Left kidney (tissue), 2 donors: Measurements from ENCODE around the gene POLG. TPM values are rescaled to one million over a fixed set of nuclear protein-coding genes. Genes with fewer than 3 reads are reported as not detected.

ENCODE experiments used
- DNase-seq: peaks from one replicate; pipeline ENCODE4 v3.0.0-alpha.2; 2013
- polyA plus RNA-seq: library from polyadenylated mRNA; unstranded; fragments of 120-200 nt; gene quantifications from one replicate; pipeline ENCODE4 v1.2.1, GENCODE V29; 2013; ENCODE audit not compliant: insufficient read length

POLG gene
- polyA plus RNA-seq, 1 donor: 54.9 TPM

DNA sequence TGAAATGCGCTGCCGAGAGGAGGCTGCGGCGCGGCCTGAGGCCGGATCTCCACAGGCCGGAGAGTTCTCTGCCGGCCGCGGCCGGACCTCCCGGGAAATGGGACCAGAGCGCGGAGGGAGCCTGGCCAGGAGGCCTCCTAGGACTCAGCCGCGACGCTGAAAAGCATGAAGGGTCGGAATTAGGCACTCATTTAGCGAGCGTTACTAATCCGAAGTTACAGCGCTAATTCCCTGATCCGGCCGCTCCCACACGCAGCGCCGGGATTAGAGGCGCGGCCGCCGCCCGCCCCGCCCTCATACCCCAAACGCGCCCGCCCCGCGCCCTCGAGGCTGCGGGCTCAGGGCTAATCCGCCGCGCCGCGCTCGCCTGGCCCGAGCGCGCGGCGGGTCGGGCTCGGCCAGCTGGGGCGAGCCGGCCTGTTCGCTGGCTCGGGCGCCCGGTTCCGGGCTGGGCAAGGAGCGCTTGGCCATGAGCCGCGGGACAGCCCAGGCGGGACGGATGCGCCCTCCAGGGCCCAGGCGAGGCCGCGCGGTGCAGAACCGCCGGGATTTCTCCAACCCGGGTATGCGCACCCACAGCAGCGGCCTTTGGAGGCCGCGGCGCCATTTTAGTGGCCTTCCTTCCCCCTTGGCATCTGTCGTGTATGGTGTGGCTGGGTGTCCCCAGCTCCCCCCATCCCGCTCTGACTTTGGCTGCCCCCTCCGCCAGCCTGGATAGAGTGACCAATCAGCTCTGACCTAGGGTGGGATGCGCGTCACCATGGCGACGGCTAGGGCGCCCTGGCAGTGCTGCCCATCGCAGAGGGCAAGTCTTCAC is 36.8 kb upstream of the POLG start:
- no peak for DNase-seq

DNA sequence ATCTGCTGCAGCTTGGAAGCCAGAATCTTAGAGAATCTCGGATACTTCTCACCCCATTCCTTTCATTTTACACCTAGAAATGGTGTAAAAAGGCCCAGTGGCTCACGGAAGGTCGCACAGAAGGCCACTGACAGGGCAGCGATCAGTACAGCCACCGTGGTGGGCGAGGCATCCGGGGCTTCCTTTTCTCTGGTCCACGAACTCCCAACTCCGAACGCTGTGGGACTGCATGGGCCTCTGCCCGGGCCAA is 36.3 kb upstream of the POLG start:
- DNase-seq: no peak

DNA sequence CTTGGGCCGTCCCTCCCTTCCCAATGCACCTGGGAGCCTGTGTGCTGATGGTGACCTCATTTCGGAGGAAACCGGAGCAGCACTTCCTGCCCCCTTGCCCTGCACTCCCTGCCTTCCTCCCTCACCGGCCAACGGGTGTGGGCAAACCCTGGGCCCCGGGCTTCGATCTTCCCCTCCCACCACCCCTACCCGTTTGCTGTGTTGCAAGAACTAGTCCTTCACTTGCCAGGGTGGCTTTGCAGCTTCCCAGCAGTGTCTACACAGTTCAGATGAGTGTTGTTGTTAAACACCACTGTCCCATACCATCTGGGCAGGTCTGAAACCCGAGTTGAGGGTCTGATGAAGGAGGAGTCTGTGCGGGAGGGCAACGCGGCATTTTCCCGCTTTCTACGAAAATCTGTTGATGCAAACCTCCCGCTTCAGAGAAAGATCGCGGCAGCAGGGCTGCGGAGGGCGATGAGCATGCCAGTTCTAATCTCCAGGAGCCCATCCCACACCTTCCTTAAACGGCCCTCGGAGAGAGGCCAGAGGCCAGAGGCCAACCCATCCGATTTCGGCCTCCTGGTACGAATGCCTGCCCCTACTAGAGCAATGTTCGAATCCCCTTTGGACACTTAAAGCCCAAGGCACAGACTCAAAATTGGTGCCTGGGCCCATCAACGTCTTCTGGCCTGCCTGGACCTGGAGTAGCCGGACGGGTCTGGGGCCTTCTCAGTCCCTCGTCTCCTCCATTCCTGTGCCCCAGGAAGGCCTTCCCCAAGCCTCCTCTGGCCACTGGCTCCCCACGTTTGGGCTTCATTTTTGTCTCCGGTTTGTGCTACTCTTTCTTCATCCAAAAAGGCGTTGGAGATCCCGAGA is 35.7 kb upstream of the POLG start:
- no peak for DNase-seq

DNA sequence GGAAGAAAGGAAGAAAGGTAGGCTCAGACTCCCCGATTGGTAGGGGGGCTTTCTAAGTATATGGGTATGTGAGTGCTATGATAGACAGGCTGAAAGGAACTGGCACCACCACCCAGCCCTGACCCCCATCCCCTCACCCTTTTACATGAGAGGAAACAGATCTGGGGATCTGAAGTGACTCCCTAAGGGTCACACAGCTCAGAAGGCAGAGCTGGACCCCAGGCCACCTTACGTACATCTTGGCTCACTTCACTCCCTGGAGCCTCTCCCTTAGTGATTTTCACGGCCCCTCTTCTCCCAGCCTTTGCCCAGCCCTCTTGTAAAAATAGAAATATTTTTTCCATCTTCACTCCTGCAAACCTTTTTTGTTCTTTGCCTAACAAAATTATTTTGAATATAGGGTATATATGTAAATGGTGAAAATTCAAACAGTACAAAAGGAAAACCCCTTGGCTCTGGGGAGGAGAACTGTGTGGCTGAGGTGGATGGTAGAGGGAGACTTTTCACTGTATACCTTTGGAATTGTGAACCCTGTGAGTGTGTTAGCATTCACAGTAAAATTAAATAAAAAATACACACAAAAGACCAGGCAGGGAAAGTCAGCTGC is 34.8 kb upstream of the POLG start:
- DNase-seq: no peak

DNA sequence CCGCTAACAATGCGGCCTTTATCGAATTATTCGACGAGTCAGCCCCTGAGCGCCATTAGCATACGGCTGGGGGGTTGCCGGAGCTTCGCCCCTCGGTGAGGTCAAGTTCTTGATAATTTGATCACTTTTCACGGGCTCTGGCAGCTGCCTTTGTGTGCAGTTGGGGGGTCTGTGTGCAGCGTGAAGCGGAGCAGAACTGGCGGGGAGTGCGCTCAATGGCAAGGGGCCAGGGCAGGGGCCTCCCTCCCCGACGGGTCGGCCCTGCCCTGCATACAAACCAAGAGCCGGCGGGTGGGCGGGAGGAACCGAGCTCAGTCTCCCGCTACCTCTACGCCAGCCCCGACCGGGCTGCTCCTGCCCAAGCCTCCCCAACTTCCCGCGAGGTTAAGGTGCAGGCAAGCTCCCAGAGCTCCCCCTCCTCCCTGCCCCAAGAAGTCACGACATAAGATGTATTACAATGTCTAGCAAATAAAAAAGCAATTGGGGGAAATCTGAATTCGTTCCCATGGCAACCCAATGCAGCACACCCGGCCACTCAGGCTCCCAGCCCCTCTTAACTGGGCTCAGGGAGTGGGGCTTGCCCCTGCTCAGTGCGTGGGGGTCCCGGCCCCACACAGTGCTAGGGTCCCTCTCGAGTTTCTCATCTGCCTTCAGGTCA is 34.1 kb upstream of the POLG start:
- no peak for DNase-seq

DNA sequence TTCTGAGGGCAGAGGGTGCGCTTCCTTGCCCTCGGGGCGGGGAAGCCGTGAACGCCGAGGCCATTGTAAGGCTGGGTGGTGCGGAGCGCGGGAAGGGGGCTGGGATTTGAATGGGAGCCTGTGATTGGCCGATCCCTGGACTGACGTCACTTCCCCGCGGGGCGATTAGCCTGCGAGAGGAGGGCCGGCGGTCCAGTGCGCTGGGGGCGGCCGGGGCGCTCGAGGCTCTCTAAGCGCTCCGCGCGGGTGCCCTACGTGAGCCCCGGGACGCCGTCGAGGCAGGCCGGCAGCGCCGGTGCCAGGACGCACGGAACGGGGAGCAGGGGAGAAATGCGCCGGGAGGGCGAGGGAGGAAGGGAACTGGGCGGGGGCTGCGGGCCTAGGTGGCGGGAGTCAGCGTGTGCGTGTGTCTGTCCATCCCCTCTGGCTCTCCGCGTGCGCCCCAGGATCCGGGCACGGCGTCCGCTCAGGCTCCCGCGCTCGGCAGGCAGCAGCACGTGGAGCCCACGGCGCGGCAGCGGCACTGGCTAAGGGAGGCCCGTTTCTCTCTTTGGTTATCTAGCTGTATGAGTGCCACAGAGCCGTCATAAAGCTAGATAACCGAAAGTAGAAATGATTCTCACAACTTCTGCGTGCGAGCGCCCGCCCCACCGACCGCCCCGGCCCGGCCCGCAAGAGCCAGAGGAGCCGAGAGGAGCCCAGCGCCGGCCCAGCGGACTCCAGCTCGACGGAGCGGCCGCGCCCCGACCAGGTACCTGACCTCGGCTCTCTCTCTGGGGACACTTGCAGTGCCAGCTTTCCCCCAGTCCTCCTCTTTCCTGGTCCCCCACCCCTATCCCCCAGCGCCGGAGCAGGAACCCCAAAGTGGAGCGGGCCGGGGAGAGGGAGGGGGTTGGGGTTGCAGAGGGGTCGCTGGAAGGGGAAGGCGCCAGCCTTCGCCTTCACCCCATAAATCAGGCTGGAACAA is 33.1 kb upstream of the POLG start:
- DNase-seq: peak; percentile 25

DNA sequence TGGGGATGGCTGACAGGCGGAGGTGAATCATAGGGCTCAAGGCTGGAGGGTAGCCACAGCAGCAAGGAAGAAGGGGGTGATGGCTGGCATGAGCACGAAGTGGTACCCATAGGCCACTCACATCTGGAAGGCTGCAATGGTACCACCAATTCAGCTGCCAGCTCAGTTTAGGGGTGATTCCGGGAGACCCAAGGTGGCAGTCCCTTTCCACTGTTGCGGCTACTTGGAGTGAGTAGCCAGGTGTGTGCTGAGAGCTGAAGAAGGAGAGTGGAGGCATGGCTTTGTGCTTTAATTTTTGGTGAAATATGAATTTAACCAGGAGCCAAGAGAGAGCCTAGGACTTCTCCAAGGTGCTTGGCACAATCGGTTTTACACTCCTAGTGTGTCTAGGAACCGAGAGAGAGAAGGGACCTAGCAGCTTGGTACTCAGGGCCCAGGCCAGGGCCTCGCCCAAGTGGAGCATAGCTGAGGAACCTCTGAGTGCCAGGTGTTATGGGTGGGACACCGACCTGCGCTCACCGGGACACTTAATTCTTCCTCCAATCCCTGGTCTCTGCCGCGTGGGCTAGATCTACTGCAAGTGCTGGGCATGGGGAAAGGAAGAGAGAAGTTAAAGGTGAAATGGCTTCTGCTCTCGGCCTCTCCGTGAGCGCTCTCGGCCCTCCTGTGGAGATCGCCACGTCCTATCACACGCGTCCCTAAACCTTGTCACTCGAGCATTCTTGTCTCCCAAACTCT is 32.2 kb upstream of the POLG start:
- DNase-seq: no peak

DNA sequence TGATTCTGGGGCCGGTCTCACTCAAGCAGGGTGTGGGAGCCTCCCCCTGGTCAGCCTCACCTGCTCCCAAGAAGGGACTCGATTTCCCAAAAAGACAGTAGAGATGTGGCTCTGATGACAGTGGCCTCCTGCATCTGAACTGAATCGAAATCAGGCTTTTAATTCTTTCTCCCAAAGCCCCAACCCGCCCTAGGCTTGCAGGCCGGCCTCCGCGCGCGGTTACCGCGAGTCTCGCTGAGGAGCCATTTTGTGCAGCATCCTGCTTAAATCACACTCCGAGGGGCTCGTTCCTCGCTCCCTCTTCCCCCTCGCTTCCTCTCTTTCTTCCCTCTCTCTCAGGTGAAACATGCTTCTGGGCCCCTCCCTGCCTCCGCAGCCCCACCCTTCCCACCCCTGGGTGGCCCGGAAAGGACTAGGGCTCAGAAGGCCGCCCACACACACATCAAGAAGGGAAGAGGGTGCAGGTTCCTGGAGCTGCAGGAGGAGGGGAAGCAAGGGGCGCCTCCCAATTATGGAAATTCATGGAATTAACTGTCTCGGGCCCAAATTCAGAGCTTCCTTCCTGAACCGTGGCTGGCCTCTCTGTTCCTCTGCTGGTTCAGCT is 30.9 kb upstream of the POLG start:
- no peak for DNase-seq

DNA sequence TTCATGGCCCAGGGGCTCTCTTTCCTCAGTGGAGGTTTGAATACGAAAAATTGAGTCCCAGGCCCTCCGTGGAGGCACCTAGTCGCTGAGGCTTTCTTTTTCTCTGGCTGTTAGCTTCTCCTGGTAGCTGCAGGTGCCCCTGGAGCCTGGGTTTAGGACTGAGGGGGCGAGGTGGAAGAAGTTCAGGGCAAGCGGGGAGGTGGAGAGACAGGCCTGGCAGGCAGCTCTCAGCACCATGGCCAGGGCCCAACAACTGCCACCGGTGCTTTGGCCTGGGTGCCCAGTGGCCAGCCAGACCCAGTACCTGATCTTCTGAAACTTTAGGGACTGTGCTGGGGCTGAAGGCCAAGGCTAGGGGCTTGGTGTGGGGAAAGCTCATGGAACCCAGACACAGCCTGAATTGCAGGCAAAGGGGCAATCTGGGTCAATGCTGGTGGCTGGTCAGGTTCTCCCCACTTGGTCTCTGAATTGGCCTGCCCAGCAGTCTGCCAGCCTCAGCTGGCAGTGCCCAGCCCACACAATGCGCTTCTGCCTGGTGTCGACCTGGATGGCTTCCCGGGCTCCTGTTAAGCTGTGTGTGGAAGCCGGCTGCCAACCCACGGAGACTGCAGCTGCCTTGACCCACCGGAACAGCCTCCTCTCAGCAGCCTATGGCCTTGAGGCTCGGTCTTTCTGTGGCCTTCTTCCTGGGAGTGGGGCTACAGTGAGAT is 30.3 kb upstream of the POLG start:
- DNase-seq: no peak

DNA sequence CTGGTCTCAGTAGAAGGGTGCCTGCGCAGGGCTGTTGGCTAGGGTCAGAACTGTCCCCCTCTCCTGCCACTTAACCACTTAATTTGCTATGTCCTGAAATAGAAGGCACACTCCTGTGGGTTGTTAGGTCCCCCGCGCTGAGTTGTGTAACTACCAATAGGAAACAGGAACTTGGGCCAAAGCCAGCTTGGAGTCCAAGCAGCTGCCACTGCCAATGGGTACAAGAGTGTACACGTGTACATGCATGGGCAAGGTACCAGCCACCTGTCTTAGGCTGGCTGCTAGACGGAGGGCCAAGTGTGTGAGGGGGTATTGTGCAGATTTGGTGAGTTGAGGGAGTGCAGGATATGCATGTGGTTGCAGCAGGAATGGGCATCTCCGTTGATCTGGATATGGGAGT is 29.7 kb upstream of the POLG start:
- no peak for DNase-seq

DNA sequence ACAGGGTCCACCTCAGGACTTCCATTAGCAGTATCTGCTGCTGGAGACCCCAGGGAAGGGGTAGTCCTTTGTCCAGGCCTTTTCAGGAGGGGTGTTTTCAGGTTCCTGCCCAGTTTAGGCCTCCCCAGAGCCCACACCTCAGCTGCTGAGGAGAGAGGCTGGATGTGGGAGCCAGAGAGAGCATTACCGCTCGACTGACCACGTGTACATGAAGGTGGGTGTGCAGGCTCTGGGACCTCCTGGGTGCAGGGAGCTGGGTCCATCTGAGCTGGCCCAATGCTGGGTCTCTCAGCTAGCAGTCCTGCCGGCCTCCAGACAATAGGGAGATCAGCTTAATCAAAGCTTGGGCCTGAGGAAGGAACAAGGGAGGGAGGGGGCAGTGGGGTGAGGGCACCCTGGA is 29.1 kb upstream of the POLG start:
- no peak for DNase-seq

DNA sequence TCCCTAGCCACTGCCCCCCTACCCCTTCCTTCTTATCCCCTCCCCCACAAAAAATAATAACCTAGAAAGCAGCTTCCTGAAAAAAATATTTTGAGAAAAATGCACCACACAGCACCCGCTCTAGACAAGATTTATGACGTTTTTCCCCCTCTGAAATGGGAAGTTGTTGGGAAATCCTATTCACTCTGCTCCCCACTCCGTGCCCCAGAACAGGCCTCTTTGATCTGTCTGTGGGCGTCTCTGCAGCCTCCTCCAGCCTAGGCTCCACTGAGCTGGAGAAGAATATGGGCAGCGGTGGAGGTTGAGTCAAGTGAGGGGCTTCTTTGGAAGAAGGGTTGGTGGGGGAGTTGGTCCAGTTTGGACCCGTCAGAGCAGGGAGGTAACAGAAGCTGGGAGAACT is 28.5 kb upstream of the POLG start:
- no peak for DNase-seq

DNA sequence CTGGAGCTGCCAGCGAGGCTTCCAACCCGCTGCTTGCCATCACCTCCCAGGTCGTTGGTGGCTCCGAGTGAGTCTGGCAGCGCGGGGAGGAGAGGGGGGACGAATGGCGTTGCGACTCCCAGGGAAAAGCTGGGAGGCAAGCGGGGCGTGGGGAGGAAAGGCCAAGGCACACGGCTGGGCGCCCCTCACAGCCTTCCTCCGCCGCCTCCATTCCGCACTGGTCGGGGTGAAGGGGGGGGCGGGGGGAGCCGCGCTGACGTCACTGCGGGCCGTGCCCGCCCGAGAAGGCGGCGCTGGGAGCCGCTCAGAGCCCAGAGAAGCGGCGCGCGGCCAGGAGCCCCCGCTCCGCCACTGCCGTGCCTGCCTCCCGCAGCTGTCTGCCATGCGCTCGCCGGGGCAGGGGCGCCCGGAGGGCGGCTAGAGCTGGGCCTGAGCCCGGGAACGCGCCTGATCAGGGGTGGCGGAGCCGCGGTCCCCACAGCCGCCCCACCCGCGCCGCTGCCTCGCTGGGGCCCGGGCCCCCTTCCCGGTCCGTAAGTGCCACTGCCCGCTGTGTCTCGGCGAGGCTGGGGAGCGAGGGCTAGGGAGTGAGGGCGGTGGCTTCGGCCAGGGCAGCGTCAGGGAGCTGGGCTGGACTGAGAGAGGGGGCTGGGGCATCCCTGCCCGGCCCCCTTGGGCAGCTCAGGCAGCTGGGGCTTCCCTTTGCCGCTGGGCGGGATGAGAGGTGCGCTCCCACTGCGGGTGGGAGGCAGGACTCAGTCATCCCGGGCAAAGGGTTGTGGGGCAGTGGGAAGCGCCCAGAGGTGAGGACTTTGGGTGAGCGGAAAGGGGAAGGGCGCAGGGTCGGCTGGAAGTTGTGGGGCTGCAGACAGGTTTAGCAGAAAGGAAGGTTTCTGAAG is 27.8 kb upstream of the POLG start:
- no peak for DNase-seq

DNA sequence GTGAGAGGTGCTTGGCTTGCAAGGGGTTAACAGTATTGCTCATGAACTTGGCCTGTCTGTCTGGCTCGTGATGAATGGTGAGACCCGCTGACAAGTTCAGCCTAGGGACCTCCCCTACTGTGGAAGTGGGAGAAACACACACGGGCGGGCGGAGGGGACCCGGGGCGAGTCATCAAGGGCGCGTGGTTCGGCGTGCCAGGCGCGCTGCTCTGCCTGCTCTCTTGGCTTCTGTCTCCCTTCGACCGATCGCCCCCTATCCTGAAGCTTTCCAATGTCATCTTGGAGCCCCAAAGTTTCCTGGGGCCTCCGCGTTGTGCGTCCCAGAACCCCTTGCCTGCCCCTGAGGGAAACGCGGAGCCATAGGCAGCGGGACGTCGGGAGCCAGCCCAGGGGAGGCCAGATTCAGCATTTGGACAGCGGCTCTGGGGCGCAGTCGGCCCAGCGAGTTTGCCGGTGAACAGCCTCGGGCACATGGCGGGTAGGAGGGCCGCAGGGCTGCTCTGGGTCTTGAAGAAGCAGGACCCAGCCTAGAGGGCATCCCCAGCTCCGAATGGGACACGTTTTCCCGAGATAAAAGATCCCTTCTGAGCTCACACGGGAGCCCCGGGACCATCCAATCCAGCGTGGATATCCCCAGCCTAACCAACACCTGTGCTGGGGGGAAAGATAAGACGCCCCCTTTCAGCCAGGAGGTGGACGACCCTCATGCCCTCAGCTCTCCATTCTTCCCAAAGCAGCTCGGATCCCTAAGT is 27.0 kb upstream of the POLG start:
- peak; percentile 75 for DNase-seq

DNA sequence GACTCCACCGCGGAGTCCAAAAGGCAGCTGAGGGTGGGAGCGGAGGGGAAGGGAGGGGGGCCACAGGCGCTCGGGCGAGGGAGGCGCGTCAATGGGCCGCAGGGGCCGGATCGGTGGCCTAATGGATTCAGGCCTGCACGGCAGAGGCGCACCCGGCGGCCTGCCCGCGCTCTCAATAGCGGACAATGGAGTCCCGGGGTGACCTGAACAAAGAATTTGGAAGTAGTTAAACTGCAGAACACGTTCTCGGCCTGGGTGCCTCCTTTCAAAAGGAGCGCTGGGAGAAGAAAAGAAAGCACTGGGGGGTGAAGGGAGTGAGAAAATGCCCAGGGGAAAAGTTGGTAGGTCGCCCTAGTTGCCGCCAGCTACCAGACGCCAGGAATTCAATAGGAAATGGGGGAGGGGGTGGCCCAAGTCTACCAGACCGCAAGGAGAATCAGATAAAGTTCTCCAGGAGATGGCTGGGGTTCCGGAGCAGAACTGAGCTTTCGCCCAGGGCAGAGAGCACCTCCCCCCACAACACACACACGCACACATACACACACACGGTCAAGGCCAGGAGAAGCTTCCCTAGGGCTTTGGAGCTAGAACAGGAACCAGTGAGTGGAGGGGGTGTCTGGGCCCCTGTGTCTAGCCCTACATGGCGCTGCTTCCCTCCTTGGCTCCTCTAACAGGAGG is 25.8 kb upstream of the POLG start:
- DNase-seq: no peak

DNA sequence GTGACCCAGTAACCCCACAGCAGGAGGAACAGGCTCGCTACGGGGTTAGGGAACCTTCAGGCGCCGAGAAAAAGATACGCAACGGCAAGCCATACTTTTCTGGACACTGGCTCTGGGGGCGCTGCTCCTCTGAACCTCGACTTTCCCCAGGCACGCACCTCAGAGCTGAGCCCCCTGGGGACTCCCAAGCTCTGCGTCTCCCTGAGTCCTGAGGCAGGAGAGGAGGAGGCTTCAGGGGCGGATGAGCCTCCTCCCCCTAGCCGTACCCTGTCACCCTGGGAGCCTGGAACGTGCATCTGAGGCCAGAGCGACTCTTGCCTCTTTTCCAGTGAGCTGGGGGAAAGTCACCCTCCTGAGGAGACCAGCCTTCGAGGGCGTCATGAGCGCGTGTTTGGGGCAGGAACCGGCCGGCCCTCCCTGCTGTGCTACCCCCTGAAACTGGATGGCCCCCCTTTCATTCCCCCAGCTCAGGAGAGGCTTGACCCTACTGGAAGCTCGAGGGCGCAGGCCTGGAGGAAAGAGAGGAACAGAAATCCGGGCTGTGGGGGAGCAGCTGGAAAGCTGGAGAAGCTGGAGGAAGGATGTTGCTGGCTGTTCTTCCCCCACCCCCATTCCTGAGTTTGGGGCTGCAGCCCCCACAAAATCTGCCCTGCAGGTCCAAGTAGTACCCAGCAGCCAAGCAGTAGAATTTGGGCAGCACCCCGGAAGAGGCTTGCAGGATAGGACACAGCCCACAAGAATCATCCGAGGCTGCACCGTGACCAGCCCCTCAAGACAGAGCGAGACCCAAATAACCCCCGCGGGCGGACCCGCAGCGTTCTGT is 25.1 kb upstream of the POLG start:
- DNase-seq: no peak
